Sigmoid colon (tissue), 7 donors: ENCODE results near the gene SLC27A2. TPM values are rescaled to one million over a fixed set of nuclear protein-coding genes. Genes with fewer than 3 reads are reported as not detected.

Experiments used
- DNase-seq: peaks from one replicate; pipeline ENCODE4 v3.0.0-alpha.2; 2019
- H3K27ac ChIP-seq, 4 donors: fragments of 200-600 bp; sonication (generic); one replicate each; pipeline ENCODE4 v1.5.1; 2016 to 2019; ENCODE audit warnings: mild to moderate bottlenecking in 1 of 4
- H3K27me3 ChIP-seq, 3 donors: fragments of 200-600 bp; sonication (generic); one replicate each; pipeline ENCODE4 v1.5.1; 2019; ENCODE audit warnings: mild to moderate bottlenecking in 1 of 3
- H3K36me3 ChIP-seq, 4 donors: fragments of 200-600 bp; sonication (generic); one replicate each; pipeline ENCODE4 v1.5.1; 2016 to 2019
- H3K4me1 ChIP-seq, 4 donors: fragments of 200-600 bp; sonication (generic); one replicate each; pipeline ENCODE4 v1.5.1; 2017 to 2019
- H3K4me3 ChIP-seq, 4 donors: fragments of 200-600 bp; sonication (generic); one replicate each; pipeline ENCODE4 v1.5.1; 2017 to 2019; ENCODE audit warnings: mild to moderate bottlenecking in 2 of 4, moderate library complexity in 1 of 4
- H3K9me3 ChIP-seq, 4 donors: fragments of 200-600 bp in 3 of 4; sonication (generic) in 3 of 4; one replicate each; pipeline versions ENCODE4 v1.5.1 to v1.6.1; 2013 to 2019
- EP300 ChIP-seq, 4 donors: sonication (generic); formaldehyde crosslinking; IDR thresholded peaks; one replicate each; pipeline ENCODE4 v1.6.1; 2017; ENCODE audit warnings: antibody characterized with exemption in 4 of 4
- POLR2A ChIP-seq, 2 donors: fragments of 450-650 bp; IDR thresholded peaks; one replicate each; pipeline ENCODE4 v1.6.1; 2016; ENCODE audit warnings: antibody characterized with exemption in 2 of 2, mild to moderate bottlenecking in 2 of 2, moderate library complexity in 2 of 2
- POLR2AphosphoS5 ChIP-seq, 4 donors: sonication (generic); formaldehyde crosslinking; IDR thresholded peaks; one replicate each; pipeline ENCODE4 v1.6.1; 2017; ENCODE audit warnings: antibody characterized with exemption in 4 of 4
- WGBS, 2 donors: extraction: QIAGEN DNeasy Blood & Tissue Kit; methylation state at CpG; one replicate each; pipeline ENCODE4 v1.1.7; 2013; 5-methylcytosine and 5-hydroxymethylcytosine counted together
- intact Hi-C: fragments of 100-400 bp; cut with DNase I; formaldehyde crosslinking; loops from one replicate; pipeline ENCODE4 v1.15.1; 2023
- polyA plus RNA-seq, 3 donors: library from polyadenylated mRNA; stranded (reverse); fragments of 200-250 nt; gene quantifications; one replicate each; pipeline ENCODE4 v1.2.3, GENCODE V29; 2013
- total RNA-seq, 4 donors: library from RNA; depleted of rRNA; stranded (reverse); fragments of >200 nt; gene quantifications; one replicate each; pipeline ENCODE4 v1.1.0, GENCODE V29; 2016
- TF ChIP-seq, protein P1 (sequence below), 4 experiments: fragments of 450-650 bp in 3 of 4; fragments of 200-600 bp in 1 of 4; IDR thresholded peaks; one replicate each; pipeline ENCODE4 v1.5.1; 2016 to 2019; ENCODE audit warnings: antibody characterized with exemption in 4 of 4, mild to moderate bottlenecking in 3 of 4, moderate library complexity in 2 of 4
- donor health status: healthy with polysubstance abuse.
- donor health status: Bipolar disorder and iron deficiency.
- donor health status: healthy.

Gene SLC27A2
- total and polyA plus RNA-seq, 7 donors: 0.33 to 16.6 (median 4.6) TPM; not detected in 2

DNA sequence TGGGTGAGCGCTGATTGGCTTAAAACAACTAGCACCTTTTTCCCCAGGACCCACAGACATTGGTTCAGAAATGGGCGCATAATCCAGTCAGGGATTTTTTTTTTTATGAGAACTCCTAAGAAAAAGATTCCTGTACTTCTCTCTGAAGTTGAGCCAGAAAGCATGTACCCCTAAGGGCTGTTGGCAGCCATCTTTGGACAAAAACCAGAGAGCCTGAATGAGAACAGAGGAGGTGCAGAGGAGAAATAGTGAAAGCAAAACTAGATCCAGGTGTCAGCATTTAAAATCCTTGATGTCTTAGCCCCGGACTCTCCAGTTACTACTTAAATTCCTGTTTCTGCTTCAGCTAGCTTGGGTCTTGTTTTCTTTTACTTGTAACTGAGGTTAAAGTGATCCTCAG is 1.9 kb upstream of the SLC27A2 start:
- no peak overlapping the region for H3K4me3 ChIP-seq
- TF ChIP-seq POLR2A (IDR thresholded peaks at IDR 0.05) (no peak), EP300 (IDR thresholded peaks at IDR 0.05) (no peak), POLR2AphosphoS5 (IDR thresholded peaks at IDR 0.05) (no peak)
- TF ChIP-seq, protein P1, sequence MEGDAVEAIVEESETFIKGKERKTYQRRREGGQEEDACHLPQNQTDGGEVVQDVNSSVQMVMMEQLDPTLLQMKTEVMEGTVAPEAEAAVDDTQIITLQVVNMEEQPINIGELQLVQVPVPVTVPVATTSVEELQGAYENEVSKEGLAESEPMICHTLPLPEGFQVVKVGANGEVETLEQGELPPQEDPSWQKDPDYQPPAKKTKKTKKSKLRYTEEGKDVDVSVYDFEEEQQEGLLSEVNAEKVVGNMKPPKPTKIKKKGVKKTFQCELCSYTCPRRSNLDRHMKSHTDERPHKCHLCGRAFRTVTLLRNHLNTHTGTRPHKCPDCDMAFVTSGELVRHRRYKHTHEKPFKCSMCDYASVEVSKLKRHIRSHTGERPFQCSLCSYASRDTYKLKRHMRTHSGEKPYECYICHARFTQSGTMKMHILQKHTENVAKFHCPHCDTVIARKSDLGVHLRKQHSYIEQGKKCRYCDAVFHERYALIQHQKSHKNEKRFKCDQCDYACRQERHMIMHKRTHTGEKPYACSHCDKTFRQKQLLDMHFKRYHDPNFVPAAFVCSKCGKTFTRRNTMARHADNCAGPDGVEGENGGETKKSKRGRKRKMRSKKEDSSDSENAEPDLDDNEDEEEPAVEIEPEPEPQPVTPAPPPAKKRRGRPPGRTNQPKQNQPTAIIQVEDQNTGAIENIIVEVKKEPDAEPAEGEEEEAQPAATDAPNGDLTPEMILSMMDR (IDR thresholded peaks at IDR 0.05): no peak
- H3K36me3 ChIP-seq: no peaks in the 10 kb centered on the region
- H3K4me1 ChIP-seq: peaks cover 0 to 14% (median 12%) of the 10 kb centered on the region in 4 donors
- no peak overlapping the region for H3K27ac ChIP-seq
- H3K27me3 ChIP-seq: peaks cover 4 to 32% (median 27%) of the 10 kb centered on the region in 3 donors
- WGBS, 2 donors: 87 to 91% methylated on average over 3 of the region's 3 CpGs
- intact Hi-C loops: no loop called here
- no peaks in the 10 kb centered on the region for H3K9me3 ChIP-seq
- DNase-seq: no peak

DNA sequence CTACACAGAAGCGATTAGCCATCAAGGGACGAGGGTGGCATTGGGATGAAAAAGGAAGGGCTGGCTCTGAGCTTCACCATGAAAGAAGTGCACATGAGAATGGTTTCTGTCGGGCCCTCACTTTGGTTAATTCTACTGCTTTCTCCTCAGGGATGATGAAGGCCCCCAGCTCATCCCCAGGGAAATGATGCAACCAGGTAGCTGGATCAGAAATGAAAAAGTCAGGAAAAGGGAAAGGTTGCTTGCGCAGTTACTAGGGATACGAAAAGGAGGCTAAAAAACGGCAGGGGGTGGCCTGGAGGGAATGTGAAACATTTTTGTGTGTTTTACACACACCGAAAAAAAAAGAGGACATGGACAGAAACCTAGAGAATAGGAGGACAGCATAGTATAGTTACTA is 1.4 kb upstream of the SLC27A2 start:
- no peak overlapping the region for H3K4me3 ChIP-seq
- TF ChIP-seq EP300 (IDR thresholded peaks at IDR 0.05): no peak
- TF ChIP-seq, protein P1 (IDR thresholded peaks at IDR 0.05): no peak
- no peak for TF ChIP-seq POLR2A (IDR thresholded peaks at IDR 0.05)
- no peak for DNase-seq
- no peaks in the 10 kb centered on the region for H3K36me3 ChIP-seq
- no peak overlapping the region for H3K27ac ChIP-seq
- 86 to 92% methylated on average over 7 of the region's 7 CpGs for WGBS, 2 donors
- H3K27me3 ChIP-seq: peaks cover 4 to 32% (median 27%) of the 10 kb centered on the region in 3 donors
- H3K4me1 ChIP-seq: peaks cover 0 to 14% (median 12%) of the 10 kb centered on the region in 4 donors
- H3K9me3 ChIP-seq: no peaks in the 10 kb centered on the region
- intact Hi-C loops: no loop called here

DNA sequence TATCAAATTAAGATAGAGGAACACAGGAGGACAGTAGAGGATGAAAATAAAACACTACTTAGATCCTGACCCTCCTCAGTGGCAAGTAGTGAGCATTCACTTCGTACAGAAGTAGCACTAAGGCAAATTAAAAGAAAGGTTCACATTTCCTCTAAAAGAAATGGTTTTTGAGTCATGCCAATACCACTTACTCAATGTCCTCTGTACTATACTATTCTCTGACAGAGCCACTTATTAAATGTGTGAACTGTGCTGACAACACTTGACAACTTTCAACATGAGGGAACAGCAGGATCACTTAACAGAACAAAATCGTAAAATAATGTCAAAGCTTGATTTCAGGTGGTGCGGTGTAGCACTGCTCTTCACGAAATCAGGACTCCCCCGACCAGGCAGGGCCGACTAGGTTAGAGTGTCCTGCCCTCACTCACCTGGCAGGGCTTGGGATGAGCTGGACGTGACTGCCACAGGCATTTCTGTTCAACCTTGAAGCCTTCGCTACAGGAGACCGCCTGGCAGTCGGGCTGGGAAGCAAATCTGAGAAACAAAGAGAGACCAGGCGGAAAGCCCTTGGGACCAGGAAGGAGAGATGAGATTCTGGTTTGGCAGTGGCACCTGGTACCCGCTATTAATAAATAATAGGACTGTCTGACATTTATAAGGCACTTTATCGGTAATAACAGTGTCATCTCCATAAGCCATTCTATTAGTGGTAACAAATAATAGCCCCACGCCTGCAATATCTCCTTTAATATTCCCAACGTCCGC is 611 bp upstream of the SLC27A2 start:
- H3K27ac ChIP-seq: no peak overlapping the region
- H3K4me1 ChIP-seq: peaks cover 0 to 14% (median 12%) of the 10 kb centered on the region in 4 donors
- 39 to 61% methylated on average over 16 of the region's 16 CpGs for WGBS, 2 donors
- TF ChIP-seq POLR2A (IDR thresholded peaks at IDR 0.05) (no peak), EP300 (IDR thresholded peaks at IDR 0.05) (no peak), POLR2AphosphoS5 (IDR thresholded peaks at IDR 0.05) (no peak)
- TF ChIP-seq, protein P1 (IDR thresholded peaks at IDR 0.05): no peak
- intact Hi-C loops: no loop called here
- no peaks in the 10 kb centered on the region for H3K9me3 ChIP-seq
- H3K4me3 ChIP-seq: peak overlapping the region in 3 of 4 donors; percentile 34 to 55 (median 50)
- peaks cover 4 to 37% (median 27%) of the 10 kb centered on the region in 3 donors for H3K27me3 ChIP-seq
- DNase-seq: no peak
- no peaks in the 10 kb centered on the region for H3K36me3 ChIP-seq

DNA sequence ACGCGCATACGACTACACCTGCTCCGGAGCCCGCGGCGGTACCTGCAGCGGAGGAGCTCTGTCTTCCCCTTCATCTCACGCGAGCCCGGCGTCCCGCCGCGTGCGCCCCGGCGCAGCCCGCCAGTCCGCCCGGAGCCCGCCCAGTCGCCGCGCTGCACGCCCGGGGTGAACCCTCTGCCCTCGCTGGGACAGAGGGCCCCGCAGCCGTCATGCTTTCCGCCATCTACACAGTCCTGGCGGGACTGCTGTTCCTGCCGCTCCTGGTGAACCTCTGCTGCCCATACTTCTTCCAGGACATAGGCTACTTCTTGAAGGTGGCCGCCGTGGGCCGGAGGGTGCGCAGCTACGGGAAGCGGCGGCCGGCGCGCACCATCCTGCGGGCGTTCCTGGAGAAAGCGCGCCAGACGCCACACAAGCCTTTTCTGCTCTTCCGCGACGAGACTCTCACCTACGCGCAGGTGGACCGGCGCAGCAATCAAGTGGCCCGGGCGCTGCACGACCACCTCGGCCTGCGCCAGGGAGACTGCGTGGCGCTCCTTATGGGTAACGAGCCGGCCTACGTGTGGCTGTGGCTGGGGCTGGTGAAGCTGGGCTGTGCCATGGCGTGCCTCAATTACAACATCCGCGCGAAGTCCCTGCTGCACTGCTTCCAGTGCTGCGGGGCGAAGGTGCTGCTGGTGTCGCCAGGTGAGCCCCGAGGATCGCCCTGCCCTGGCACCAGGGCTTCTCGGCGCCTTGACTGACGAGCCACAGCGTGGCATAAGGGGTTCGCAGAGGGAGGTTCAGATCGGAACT is 420 bp downstream of the SLC27A2 start:
- H3K4me3 ChIP-seq: peak overlapping the region; percentile 4 to 55 (median 42)
- H3K9me3 ChIP-seq: no peaks in the 10 kb centered on the region
- H3K36me3 ChIP-seq: no peaks in the 10 kb centered on the region
- H3K27me3 ChIP-seq: peaks cover 4 to 37% (median 27%) of the 10 kb centered on the region in 3 donors
- intact Hi-C loops: no loop called here
- peaks cover 0 to 14% (median 12%) of the 10 kb centered on the region in 4 donors for H3K4me1 ChIP-seq
- no peak overlapping the region for H3K27ac ChIP-seq
- 1 to 2% methylated on average over 80 of the region's 80 CpGs for WGBS, 2 donors
- TF ChIP-seq, protein P1 (IDR thresholded peaks at IDR 0.05): no peak
- TF ChIP-seq POLR2A (IDR thresholded peaks at IDR 0.05): no peak
- TF ChIP-seq POLR2AphosphoS5 (IDR thresholded peaks at IDR 0.05): no peak
- no peak for DNase-seq
